ENCODE results near the gene BMX. TPM values are rescaled to one million over a fixed set of nuclear protein-coding genes. Genes with fewer than 3 reads are reported as not detected.

BMX gene
- total and polyA plus RNA-seq, 2 donors (not counting 1 experiment from before 2014, with no cell fraction given) = not detected

DNA sequence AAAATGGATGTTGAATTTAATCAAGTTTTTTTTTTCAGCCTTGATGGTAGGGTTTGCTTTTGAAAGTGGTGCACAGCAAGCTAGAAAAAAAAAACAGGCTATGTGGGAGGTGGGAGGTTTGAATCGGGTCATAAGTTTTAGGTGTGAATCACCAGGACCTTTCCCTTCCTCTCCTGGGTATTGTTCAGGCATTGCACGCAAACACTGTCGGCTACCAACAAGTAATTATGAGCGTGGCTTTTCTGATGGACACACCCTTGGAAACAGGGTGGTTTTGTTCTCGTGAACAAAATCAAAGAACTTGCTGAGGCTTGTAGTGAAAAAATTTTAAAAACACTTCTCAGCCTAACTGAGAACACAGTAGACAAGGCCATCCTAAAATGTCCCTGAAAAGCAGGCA lies 25.6 kb upstream of the BMX start:
- Histone ChIP-seq H3K9ac (ENCODE audit: low read length) (no peak overlapping the region), H2AFZ (ENCODE audit: insufficient read depth, low read depth, low read length, poor library complexity, severe bottlenecking) (no peak overlapping the region), H3K4me1 (ENCODE audit: control insufficient read depth in 2 of 2, insufficient read depth in 2 of 2, low read length in 2 of 2) (no peaks in the 10 kb centered on the region), H3K27ac (ENCODE audit: low read length in 2 of 2) (no peak overlapping the region), H4K20me1 (ENCODE audit: control insufficient read depth, insufficient read depth, low read length, poor library complexity, severe bottlenecking) (no peaks in the 10 kb centered on the region), H3K4me3 (ENCODE audit: control extremely low read depth in 1 of 5, extremely low read depth in 1 of 5, insufficient read depth in 1 of 5, low read depth in 2 of 5, low read length in 4 of 5) (no peak overlapping the region), H3K4me2 (replicated peaks; ENCODE audit: low read depth, low read length, poor library complexity, severe bottlenecking) (no peak overlapping the region), H3K79me2 (ENCODE audit: control insufficient read depth, insufficient read depth, low read length) (no peaks in the 10 kb centered on the region), H3K36me3 (replicated peaks in 1 of 2; ENCODE audit: control extremely low read depth in 1 of 2, control insufficient read depth in 1 of 2, extremely low read depth in 1 of 2, insufficient read depth in 2 of 2, low read length in 1 of 2) (no peaks in the 10 kb centered on the region), H3K27me3 (replicated peaks in 1 of 4; ENCODE audit: control extremely low read depth in 1 of 4, control insufficient read depth in 3 of 4, insufficient read depth in 4 of 4, low read length in 3 of 4) (no peaks in the 10 kb centered on the region), H3K9me3 (ENCODE audit: control extremely low read depth in 1 of 3, control insufficient read depth in 2 of 3, insufficient read depth in 1 of 3, low read length in 2 of 3) (no peaks in the 10 kb centered on the region)
- no peak overlapping the region for H3K4me3 Mint-ChIP-seq
- H3K4me1 Mint-ChIP-seq = no peaks in the 10 kb centered on the region
- H3K27me3 Mint-ChIP-seq = peaks cover 3% of the 10 kb centered on the region
- ChIA-PET POLR2A (no interaction called here), CTCF (interaction anchor here (0.9 kb wide), 1 partner anchor 23 kb away, joined by 3 read pairs; no protein-coding TSS in a partner anchor)
- DNase-seq = no peak
- no peak overlapping the region for H3K27ac Mint-ChIP-seq
- H3K9me3 Mint-ChIP-seq (ENCODE audit: insufficient read depth) = no peaks in the 10 kb centered on the region
- ATAC-seq (ENCODE audit: low read depth) = no peak
- no CpG with 5 or more reads among the region's 5 CpGs for WGBS (ENCODE audit: insufficient coverage)
- intact Hi-C loops (cut with micrococcal nuclease) = no loop called here
- TF ChIP-seq, protein P1, sequence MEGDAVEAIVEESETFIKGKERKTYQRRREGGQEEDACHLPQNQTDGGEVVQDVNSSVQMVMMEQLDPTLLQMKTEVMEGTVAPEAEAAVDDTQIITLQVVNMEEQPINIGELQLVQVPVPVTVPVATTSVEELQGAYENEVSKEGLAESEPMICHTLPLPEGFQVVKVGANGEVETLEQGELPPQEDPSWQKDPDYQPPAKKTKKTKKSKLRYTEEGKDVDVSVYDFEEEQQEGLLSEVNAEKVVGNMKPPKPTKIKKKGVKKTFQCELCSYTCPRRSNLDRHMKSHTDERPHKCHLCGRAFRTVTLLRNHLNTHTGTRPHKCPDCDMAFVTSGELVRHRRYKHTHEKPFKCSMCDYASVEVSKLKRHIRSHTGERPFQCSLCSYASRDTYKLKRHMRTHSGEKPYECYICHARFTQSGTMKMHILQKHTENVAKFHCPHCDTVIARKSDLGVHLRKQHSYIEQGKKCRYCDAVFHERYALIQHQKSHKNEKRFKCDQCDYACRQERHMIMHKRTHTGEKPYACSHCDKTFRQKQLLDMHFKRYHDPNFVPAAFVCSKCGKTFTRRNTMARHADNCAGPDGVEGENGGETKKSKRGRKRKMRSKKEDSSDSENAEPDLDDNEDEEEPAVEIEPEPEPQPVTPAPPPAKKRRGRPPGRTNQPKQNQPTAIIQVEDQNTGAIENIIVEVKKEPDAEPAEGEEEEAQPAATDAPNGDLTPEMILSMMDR (IDR thresholded peaks at IDR 0.05) = no peak
- no peak for TF ChIP-seq EZH2 (IDR thresholded peaks at IDR 0.05; ENCODE audit: borderline replicate concordance, insufficient read depth, low read depth, low read length, poor library complexity, severe bottlenecking)

DNA sequence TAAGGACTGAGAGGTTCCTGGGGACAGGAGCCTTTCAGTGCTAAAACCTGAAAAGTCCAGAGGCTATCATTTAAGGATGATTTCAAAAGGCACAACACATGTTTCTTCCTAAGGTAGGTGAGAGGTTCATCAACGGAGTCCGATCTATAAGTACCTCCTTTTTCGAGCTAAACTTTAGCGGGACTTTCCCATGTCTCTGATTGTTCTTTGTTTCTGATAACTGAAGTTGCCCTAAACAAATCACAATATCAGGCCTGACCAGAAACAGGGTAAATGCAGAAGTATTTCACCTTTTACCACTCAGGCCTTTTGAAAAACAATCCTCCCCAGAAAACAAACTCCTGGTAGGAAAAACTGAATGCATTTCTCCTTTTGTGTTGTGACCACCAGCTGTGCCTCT lies 25.1 kb upstream of the BMX start:
- Histone ChIP-seq H4K20me1 (ENCODE audit: control insufficient read depth, insufficient read depth, low read length, poor library complexity, severe bottlenecking) (no peaks in the 10 kb centered on the region), H3K9me3 (ENCODE audit: control extremely low read depth in 1 of 3, control insufficient read depth in 2 of 3, insufficient read depth in 1 of 3, low read length in 2 of 3) (no peaks in the 10 kb centered on the region), H3K27ac (ENCODE audit: low read length in 2 of 2) (no peak overlapping the region), H3K4me2 (replicated peaks; ENCODE audit: low read depth, low read length, poor library complexity, severe bottlenecking) (no peak overlapping the region), H3K4me1 (ENCODE audit: control insufficient read depth in 2 of 2, insufficient read depth in 2 of 2, low read length in 2 of 2) (no peaks in the 10 kb centered on the region), H3K9ac (ENCODE audit: low read length) (no peak overlapping the region), H3K27me3 (replicated peaks in 1 of 4; ENCODE audit: control extremely low read depth in 1 of 4, control insufficient read depth in 3 of 4, insufficient read depth in 4 of 4, low read length in 3 of 4) (no peaks in the 10 kb centered on the region), H2AFZ (ENCODE audit: insufficient read depth, low read depth, low read length, poor library complexity, severe bottlenecking) (no peak overlapping the region), H3K4me3 (ENCODE audit: control extremely low read depth in 1 of 5, extremely low read depth in 1 of 5, insufficient read depth in 1 of 5, low read depth in 2 of 5, low read length in 4 of 5) (no peak overlapping the region), H3K36me3 (replicated peaks in 1 of 2; ENCODE audit: control extremely low read depth in 1 of 2, control insufficient read depth in 1 of 2, extremely low read depth in 1 of 2, insufficient read depth in 2 of 2, low read length in 1 of 2) (no peaks in the 10 kb centered on the region), H3K79me2 (ENCODE audit: control insufficient read depth, insufficient read depth, low read length) (no peaks in the 10 kb centered on the region)
- no peak overlapping the region for H3K27ac Mint-ChIP-seq
- H3K27me3 Mint-ChIP-seq = peaks cover 3% of the 10 kb centered on the region
- H3K4me3 Mint-ChIP-seq = no peak overlapping the region
- ChIA-PET CTCF (interaction anchor here (0.9 kb wide), 1 partner anchor 23 kb away, joined by 3 read pairs; no protein-coding TSS in a partner anchor), POLR2A (no interaction called here)
- no peak for TF ChIP-seq EZH2 (IDR thresholded peaks at IDR 0.05; ENCODE audit: borderline replicate concordance, insufficient read depth, low read depth, low read length, poor library complexity, severe bottlenecking)
- TF ChIP-seq, protein P1 (IDR thresholded peaks at IDR 0.05) = no peak
- WGBS (ENCODE audit: insufficient coverage) = no CpG with 5 or more reads among the region's 4 CpGs
- H3K4me1 Mint-ChIP-seq = no peaks in the 10 kb centered on the region
- DNase-seq (no peak), ATAC-seq (ENCODE audit: low read depth) (no peak)
- no peaks in the 10 kb centered on the region for H3K9me3 Mint-ChIP-seq (ENCODE audit: insufficient read depth)
- intact Hi-C loops (cut with micrococcal nuclease) = no loop called here

All from B cell (primary cell).